GM10266 (cell line): ENCODE results near the gene HMCN2.

Experiments
- DNase-seq: peaks from one replicate; pipeline ENCODE4 v3.0.0; 2012; ENCODE audit errors: extremely low spot score
- TF ChIP-seq, protein P1 (sequence below): IDR thresholded peaks from 2 replicates; pipeline ENCODE4 v1.5.1; 2012; ENCODE audit warnings: mild to moderate bottlenecking, low read depth; ENCODE audit not compliant: control insufficient read depth, insufficient read depth; ENCODE audit errors: missing control alignments

HMCN2 gene

DNA sequence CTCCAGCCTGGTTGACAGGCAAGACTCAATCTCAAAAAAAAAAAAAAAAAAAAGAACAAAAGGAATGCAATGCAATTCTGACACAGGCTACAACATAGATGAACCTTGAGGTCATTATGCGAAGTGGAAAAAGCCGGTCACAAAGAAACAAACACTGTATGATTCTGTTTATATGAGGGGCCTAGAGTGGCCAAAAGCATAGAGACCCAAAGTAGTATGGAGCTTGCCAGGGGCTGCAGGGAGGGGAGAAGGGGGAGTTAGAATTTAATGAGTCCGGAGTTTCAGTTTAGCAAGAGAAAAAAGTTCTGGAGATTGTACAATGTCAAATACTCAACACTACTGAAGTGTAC, 146.0 kb downstream of the HMCN2 start:
- TF ChIP-seq, protein P1, sequence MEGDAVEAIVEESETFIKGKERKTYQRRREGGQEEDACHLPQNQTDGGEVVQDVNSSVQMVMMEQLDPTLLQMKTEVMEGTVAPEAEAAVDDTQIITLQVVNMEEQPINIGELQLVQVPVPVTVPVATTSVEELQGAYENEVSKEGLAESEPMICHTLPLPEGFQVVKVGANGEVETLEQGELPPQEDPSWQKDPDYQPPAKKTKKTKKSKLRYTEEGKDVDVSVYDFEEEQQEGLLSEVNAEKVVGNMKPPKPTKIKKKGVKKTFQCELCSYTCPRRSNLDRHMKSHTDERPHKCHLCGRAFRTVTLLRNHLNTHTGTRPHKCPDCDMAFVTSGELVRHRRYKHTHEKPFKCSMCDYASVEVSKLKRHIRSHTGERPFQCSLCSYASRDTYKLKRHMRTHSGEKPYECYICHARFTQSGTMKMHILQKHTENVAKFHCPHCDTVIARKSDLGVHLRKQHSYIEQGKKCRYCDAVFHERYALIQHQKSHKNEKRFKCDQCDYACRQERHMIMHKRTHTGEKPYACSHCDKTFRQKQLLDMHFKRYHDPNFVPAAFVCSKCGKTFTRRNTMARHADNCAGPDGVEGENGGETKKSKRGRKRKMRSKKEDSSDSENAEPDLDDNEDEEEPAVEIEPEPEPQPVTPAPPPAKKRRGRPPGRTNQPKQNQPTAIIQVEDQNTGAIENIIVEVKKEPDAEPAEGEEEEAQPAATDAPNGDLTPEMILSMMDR = no peak
- DNase-seq = no peak

DNA sequence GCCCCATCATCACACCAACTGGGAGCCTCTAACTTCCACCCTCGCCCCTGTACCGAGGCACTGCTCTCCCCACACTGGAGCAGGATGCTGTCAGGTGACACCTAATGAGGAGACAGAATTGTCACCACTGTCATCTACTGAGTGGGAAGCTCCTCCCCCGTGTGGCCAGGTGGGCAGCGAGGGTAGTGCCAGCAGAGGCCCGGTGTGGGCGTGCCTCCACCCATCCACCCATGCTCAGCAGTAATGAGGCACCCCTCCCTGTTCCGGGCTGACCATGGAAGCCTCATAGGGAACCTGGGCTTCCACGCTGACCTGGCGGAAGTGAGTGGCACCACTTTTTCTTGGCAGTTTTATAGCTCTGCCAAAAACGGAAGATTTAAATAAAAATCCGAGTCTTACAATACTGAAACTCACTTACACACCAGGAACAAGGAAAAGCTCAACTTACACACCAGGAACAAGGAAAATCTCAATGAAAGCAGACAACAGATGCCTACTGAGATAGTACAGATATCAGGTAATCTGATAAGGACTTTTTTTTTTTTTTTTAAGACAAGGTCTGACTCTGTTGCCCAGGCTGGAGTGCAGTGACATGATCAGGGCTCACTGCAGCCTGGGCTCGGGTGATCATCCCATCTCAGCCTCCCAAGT, 148.6 kb downstream of the HMCN2 start:
- DNase-seq = no peak
- TF ChIP-seq, protein P1 = no peak

DNA sequence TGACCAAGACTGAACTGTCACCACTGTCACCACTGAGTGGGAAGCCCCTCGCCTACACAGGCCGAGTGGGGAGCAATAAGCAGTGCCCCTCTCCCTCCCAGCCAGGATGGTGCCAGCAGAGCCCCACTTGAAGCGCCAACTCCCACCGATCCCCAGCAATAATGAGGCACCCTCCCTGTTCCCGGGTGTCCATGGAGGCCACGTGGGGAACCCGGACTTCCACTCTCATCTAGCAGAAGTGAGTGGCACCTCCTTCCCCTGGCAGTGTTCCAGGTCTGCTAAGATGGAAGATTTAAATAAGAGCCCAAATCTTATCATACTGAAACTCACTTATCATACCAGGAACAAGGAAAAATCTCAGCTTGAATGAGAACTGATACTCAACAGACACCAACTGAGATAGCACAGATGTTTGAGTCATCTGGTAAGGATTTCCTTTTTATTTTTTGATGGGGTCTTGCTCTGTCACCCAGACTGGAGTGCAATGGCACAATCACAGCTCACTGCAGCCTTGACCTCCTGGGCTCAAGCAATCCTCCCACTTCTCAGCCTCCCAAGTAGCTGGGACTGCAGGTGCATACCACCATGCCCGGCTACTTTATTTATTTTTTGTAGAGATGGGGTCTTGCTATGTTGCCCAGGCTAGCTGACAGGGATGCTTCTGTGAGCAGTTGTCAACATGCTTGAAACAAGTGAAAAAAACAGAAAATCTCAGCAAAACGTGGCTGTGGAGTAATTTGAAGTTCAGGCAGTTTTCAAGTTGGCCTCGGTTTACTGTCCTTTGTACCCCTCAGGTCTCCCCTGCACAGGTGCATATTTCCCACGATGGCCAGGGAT, 149.6 kb downstream of the HMCN2 start:
- DNase-seq = no peak
- TF ChIP-seq, protein P1 = no peak

DNA sequence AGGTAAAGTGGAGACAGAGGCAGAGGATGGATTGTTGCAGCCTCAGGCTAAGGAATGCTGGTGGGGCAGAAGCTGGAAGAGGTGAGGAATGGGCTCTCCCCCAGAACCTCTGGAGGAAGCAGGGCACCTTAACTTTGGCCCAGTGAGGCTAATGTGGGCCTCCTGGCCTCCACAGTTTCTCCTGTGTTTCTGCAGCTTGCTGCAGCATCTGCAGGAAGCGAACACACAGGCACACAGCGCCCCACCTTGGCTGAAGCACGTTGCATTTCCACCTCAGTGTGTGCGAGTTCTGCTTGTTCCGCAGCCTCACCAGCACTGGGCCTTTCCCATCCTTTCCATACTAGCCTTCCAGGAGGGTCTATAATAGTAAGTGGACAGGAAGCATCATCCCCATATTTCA, 152.0 kb downstream of the HMCN2 start:
- TF ChIP-seq, protein P1 = peak; percentile 20
- no peak for DNase-seq

DNA sequence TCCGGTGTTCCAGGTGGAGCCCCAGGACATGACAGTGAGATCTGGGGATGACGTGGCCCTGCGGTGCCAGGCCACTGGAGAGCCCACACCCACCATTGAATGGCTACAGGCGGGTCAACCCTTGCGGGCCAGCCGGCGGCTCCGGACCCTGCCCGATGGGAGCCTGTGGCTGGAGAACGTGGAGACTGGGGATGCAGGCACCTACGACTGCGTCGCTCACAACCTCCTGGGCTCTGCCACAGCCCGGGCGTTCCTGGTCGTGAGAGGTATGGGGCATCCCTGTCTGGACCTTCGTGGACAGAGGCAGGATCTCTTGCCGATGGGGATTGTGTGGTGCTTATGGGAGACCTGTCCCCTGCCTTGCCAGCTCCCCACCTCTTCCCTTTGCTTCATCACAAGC, 153.2 kb downstream of the HMCN2 start:
- no peak for DNase-seq
- TF ChIP-seq, protein P1 = no peak

DNA sequence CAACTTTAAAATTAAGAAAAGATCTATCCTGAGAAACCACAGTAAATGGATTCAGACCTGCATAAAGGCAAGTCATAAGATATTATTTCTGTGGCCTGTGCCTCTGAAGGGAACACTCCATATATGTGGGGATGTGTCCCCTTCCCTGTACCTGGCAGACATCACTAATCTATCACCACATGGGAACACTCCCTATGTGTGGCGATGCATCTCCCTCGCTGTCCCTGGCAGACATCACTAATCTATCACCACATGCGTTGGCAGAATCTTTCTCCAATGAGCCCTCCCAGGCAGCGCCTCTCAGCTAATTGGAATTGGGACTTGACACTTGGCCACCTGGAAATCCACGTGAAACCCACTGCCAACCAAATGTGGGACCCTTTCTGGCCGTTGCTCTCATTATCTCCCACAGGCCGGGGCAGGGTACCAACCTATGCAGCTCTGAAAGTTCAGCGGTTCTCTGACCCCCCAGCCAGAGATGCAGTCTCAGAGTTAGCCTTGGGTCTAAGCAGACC, 154.0 kb downstream of the HMCN2 start:
- TF ChIP-seq, protein P1 = no peak
- no peak for DNase-seq
